Measurements from ENCODE around the gene LCE2C.

DNA sequence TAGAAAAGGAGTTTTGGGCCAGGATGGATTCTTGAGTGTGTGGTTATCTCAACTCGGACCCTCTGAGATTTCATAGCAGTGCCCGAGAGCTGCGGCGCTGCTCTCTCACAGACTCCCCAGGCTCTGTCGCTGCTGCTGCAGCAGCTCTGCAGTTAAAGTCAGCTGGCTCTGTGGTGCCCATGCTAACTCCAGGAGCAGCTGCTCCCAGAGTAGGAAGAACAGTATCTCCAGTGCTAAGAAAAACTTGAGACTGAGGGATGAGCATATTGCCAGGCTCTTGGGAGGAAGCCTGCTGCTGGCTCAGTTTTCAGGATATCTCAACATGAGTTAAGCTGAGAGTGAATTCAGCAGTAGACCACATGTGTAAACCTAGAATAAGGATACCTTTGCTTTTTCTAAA, 7.4 kb upstream of the LCE2C start:
- TF ChIP-seq, protein P1, sequence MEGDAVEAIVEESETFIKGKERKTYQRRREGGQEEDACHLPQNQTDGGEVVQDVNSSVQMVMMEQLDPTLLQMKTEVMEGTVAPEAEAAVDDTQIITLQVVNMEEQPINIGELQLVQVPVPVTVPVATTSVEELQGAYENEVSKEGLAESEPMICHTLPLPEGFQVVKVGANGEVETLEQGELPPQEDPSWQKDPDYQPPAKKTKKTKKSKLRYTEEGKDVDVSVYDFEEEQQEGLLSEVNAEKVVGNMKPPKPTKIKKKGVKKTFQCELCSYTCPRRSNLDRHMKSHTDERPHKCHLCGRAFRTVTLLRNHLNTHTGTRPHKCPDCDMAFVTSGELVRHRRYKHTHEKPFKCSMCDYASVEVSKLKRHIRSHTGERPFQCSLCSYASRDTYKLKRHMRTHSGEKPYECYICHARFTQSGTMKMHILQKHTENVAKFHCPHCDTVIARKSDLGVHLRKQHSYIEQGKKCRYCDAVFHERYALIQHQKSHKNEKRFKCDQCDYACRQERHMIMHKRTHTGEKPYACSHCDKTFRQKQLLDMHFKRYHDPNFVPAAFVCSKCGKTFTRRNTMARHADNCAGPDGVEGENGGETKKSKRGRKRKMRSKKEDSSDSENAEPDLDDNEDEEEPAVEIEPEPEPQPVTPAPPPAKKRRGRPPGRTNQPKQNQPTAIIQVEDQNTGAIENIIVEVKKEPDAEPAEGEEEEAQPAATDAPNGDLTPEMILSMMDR (IDR thresholded peaks at IDR 0.05): no peak
- no peak for TF ChIP-seq POLR2AphosphoS5 (IDR thresholded peaks at IDR 0.05)
- no peak for TF ChIP-seq POLR2A (IDR thresholded peaks at IDR 0.05)
